Uterus (tissue), 2 donors: ENCODE measurements around the gene LONRF3.

Experiments used
- CTCF ChIP-seq, 4 experiments: fragments of 200-600 bp in 2 of 4; fragments of 450-650 bp in 2 of 4; sonication (generic) in 2 of 4; IDR thresholded peaks; one replicate each; pipeline ENCODE4 v1.5.1; 2016 to 2019; ENCODE audit warnings: antibody characterized with exemption in 4 of 4, mild to moderate bottlenecking in 2 of 4, moderate library complexity in 1 of 4
- POLR2A ChIP-seq, 2 donors: fragments of 450-650 bp; IDR thresholded peaks; one replicate each; pipeline ENCODE4 v1.6.1; 2016; ENCODE audit warnings: antibody characterized with exemption in 2 of 2, mild to moderate bottlenecking in 1 of 2, moderate library complexity in 1 of 2

- peak; percentile 56 to 87 (median 64) for TF ChIP-seq CTCF (IDR thresholded peaks at IDR 0.05)
- TF ChIP-seq POLR2A (IDR thresholded peaks at IDR 0.05): no peak
These were observed 30.6 kb downstream of the LONRF3 start for GRCh38 chrX:119004920-119005524.
